HG03097 (cell line): ENCODE measurements around the gene LRIG2.
"Not testable (repeated sequence)": the region's sequence is repeated elsewhere in the genome, so short reads cannot be mapped to it uniquely, and the experiment has no call there.

Experiments
- ATAC-seq: cut with Tn5 transposase; IDR thresholded peaks from one replicate; pipeline ENCODE4 v1.9.1; 2021; ENCODE audit not compliant: unreplicated experiment, low FRiP score

LRIG2 gene

GRCh38 chr1:113072757-113073478 is at the start of gene LRIG2:
Gene LRIG2 (plus strand): TSS chr1:113073198. CDS start chr1:113073407, 209 bp downstream.
- ATAC-seq = peak; percentile 91

- not testable (repeated sequence) for ATAC-seq
Measured at GRCh38 chr1:113023316-113023715, 49.7 kb upstream of the LRIG2 start.

- ATAC-seq = no peak
Measured at GRCh38 chr1:113027007-113027406, 46.0 kb upstream of the LRIG2 start.

- ATAC-seq = no peak
Measured at GRCh38 chr1:113027449-113027848, 45.5 kb upstream of the LRIG2 start.

GRCh38 chr1:113029822-113030221 is 43.2 kb upstream of the LRIG2 start:
- no peak for ATAC-seq

GRCh38 chr1:113031171-113031933 is 41.6 kb upstream of the LRIG2 start:
- no peak for ATAC-seq

GRCh38 chr1:113035086-113035485 is 37.9 kb upstream of the LRIG2 start:
- ATAC-seq = no peak

GRCh38 chr1:113036639-113037321 is 36.2 kb upstream of the LRIG2 start:
- no peak for ATAC-seq

GRCh38 chr1:113040041-113040440 is 33.0 kb upstream of the LRIG2 start:
- no peak for ATAC-seq

GRCh38 chr1:113040718-113041412 is 32.1 kb upstream of the LRIG2 start:
- ATAC-seq = no peak

- no peak for ATAC-seq
Measured at GRCh38 chr1:113041569-113042284, 31.3 kb upstream of the LRIG2 start.

- ATAC-seq = no peak
Measured at GRCh38 chr1:113042285-113043143, 30.5 kb upstream of the LRIG2 start.

- not testable (repeated sequence) for ATAC-seq
Measured at GRCh38 chr1:113043144-113043488, 29.9 kb upstream of the LRIG2 start.

- ATAC-seq = no peak
Measured at GRCh38 chr1:113046569-113046968, 26.4 kb upstream of the LRIG2 start.

- ATAC-seq = no peak
Measured at GRCh38 chr1:113048064-113048463, 24.9 kb upstream of the LRIG2 start.

GRCh38 chr1:113053344-113054126 is 19.5 kb upstream of the LRIG2 start:
- ATAC-seq = no peak

- no peak for ATAC-seq
Measured at GRCh38 chr1:113055570-113055969, 17.4 kb upstream of the LRIG2 start.

GRCh38 chr1:113057006-113057405 is 16.0 kb upstream of the LRIG2 start:
- ATAC-seq = no peak
